C1 segment of cervical spinal cord (tissue), 14 donors: Measurements from ENCODE around the gene PRKAA1.
A peak's percentile ranks its signal among the peaks of the same experiment; 100 is the strongest.

Experiments used
- DNase-seq, 14 donors: peaks; one replicate each; lab custom pipeline; 2025; lab: John Stamatoyannopoulos, UW

Gene PRKAA1

GRCh38 chr5:40781843-40782409 is 16.2 kb downstream of the PRKAA1 start:
- DNase-seq = no peak

GRCh38 chr5:40780858-40781257 is 17.3 kb downstream of the PRKAA1 start:
- DNase-seq = no peak

GRCh38 chr5:40780199-40780598 is 18.0 kb downstream of the PRKAA1 start:
- no peak for DNase-seq

GRCh38 chr5:40779561-40779960 is 18.6 kb downstream of the PRKAA1 start:
- no peak for DNase-seq

- DNase-seq = no peak
Observed at GRCh38 chr5:40778133-40778532, 20.0 kb downstream of the PRKAA1 start.

- no peak for DNase-seq
Observed at GRCh38 chr5:40776658-40776977, 21.6 kb downstream of the PRKAA1 start.

- DNase-seq = no peak
Observed at GRCh38 chr5:40775846-40776657, 22.1 kb downstream of the PRKAA1 start.

GRCh38 chr5:40775085-40775845 is 22.9 kb downstream of the PRKAA1 start:
- no peak for DNase-seq

DNA sequence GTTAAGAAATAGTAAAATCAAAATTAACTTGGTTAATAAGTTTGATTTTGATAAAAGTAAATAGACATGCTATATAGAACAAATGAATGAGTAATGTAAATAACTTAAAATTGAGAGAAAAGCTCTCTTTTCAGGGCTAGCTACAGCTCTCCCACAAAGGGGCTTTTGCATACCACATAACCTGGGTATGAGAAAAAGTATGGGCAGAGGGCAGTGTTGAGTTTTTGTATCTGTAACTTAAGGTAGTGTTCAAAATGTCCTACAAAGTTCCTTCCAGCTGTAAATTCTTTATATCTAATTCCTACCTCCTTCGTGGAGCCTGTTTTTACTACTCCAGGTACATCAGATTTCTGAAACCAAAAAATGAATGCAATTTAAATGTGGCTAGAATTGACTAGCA is 23.6 kb downstream of the PRKAA1 start:
- DNase-seq = no peak

GRCh38 chr5:40770764-40771163 is 27.4 kb downstream of the PRKAA1 start:
- DNase-seq = no peak

GRCh38 chr5:40762705-40763104 is 35.5 kb downstream of the PRKAA1 start:
- DNase-seq = no peak

- no peak for DNase-seq
Observed at GRCh38 chr5:40757400-40757799, 40.8 kb downstream of the PRKAA1 start.

GRCh38 chr5:40755407-40756365 is 42.5 kb downstream of the PRKAA1 start, which contains the start of gene TTC33:
TSS of gene TTC33 (minus strand) at chr5:40755961. CDS start at chr5:40747018, 8,943 bp downstream.
- DNase-seq = peak; percentile 36 to 95 (median 90)

DNA sequence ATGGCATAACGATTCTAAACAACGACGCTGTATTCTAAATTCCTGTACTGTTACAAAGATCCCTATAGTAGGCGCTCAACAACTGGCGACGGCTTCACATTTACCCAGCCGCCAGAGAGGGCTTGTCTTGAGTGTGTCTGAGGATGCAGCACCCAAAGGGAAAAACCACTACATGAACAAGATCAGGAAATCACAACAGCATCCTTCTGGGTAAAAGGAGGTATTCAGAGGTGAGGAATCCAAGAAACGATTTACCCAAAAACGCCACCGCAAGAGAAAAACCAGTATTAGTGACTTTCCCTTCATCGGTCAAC is 43.1 kb downstream of the PRKAA1 start:
- DNase-seq = peak in 12 of 14 donors; percentile 17 to 76 (median 52)

- DNase-seq = no peak
Observed at GRCh38 chr5:40754381-40755092, 43.6 kb downstream of the PRKAA1 start.

DNA sequence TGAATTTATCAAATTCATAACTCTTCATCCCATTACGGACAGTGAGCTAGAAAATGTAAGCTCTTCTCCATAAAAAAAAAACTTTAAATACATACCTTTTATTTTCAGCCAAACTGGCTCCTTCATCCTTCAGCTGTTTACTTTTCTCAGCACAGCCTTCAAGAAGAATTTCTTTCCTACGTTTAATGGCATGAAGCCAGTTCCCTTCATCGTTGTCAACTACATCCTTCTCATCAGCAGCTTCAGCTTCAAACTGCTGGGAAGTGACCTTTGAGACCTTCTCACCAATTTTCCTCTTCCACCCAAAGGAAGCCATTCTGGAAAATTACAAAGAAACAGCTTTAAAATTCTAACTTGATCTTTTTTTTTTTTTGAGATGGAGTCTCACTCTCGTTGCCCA is 51.5 kb downstream of the PRKAA1 start:
- DNase-seq = no peak

GRCh38 chr5:40743771-40744170 is 54.4 kb downstream of the PRKAA1 start:
- no peak for DNase-seq

DNA sequence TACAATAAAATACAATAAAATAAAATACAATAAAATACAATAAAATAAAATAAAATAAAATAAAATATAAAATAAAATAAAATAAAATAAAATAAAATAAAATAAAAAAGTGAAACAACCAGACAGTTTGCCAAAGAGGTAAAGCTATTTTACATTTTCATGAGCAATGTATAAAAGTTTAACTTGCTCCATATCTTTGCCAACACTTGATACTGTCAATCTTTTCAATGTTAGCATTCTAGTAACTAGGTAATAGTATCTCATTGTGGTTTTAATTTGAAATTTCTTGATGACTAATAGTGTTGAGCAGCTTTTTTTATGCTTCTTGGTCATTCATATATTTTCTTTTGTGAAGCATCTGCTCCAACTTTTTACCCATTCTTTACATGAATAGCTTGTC is 59.7 kb downstream of the PRKAA1 start:
- no peak for DNase-seq

DNA sequence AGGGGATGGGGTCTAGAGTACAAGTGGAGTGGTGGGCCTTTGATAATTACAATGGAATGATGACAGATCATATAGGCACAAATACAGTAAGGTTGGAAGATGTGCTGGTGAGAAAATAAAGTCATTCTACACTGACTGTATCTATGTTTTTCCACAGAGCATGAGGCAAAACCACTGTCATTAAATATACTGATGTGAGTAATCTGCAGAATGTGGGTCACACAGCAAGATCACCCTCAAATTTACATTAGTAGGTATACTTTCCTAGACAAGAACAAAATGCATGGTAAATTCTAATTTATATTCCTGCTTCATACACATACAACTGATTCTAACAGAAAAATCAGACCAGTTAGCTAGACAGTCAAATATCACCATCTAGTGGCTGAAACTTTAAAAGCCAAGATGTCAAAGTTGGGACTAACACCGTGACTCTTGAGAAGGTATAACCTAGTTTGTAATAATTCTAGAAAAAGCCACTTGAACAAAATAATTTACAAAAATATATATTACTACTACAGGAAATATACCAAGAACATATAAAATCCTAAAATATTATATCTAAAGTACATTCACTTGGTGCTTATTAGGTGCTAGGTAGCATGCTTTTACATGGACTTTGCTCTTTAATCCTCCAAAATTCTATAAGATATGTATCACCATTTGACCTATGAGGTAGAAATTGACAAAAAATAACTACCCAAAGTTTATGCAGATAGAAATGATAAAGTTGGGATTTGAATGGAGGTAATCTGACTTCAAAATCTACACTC is 61.9 kb downstream of the PRKAA1 start:
- peak in 1 of 14 donors; percentile 4 for DNase-seq

DNA sequence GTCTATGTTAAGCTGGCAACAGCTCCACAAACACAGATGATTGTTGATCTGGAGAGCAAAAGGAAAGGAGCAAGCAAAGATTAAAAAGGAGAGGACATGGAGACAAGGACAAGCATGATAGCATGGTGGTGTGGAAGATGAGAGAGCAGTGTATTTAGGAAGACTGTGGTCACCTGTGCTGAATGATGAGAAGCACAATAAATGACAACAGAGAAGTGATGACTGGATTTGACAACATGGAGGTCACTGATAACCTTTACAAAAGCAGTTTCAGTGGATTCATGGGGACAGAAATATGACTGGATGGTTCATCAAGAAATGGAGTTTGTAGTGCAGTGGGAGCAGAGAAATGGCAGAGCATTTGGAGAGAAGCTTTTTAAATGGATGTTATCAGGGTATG is 62.6 kb downstream of the PRKAA1 start:
- DNase-seq = no peak
